TTC549 (cell line): ENCODE measurements around the gene GRIN2A.

Experiments
- FAIRE-seq: peaks from 2 replicates; lab custom pipeline; 2012; peaks lifted over from hg19 to GRCh38; lab: Jason Lieb, UNC

Gene GRIN2A

DNA sequence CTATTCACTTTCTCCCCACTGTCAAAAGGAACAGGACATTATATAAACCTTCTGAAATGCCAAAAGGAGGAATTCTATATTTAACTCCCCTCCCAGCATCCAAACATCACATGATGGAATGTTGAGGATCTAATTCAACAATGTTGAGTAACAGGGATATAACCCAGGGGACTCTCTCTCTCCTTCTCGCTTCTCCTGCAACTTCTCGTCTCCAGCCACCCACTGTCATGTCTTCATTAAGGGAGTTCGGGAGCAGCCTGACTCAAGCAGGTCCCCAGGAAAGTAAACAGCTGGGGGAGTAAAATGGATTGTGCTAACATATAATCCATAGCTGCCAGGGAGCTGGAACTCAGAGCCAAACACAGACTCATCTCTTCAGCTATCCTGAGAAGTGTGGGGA is 51.7 kb downstream of the GRIN2A start:
- no peak for FAIRE-seq

DNA sequence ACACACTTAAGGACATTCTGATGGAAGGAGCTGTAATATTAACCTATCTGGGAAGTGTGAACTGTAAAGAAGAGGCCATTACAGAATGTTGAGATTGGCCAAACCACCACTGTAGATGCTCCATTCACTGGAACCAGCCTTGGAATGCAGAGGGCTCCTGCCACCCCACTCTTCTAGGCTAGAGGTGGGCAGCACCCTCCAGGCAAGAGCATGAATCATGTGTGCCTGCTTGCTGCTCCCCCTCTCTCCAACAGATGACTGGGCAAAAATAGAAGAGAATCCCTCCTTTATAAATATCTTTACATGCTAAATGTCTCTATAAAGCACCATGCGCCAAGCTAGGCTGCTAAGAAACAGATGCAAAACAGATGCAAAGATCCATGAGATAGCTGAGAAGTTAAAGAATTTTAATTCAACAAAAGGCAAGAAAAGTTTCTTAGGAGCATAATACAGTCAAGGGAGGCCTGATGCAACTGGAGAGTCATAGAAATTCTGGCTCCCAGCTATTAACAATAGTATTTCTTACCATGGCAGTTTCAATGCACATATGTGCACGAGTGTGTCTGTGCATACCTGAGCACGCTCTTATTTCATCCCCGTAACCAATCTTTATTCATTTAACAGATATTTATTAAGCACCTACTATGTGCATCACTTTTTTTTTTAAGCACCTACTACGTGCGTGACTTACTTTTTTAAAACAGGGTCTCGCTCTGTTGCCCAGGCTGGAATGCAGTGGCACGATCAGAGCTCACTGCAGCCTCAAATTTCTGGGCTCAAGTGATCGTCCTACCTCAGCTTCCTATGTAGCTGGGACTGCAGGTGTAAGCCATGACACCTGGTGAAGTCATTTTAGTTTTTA is 53.6 kb downstream of the GRIN2A start:
- FAIRE-seq, result no peak

DNA sequence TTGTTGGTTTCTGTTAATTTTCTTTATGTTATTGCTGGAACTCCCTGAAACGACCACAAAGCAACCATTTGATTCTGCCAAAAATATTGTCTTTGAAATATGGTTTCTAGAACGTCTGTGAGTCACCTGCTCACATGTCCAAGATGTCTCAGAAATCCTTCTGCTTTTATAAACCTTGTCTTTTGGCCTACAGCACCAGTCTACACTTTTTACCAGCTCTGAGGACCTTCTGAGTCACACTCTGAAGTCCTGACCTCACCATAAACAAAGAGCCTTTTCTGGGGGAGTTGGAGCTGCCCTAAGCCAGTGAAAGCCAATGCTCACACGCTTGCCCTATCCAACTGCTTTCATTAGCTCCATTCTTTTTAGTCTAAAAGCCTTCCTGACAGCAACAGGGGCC is 55.5 kb downstream of the GRIN2A start:
- no peak for FAIRE-seq

DNA sequence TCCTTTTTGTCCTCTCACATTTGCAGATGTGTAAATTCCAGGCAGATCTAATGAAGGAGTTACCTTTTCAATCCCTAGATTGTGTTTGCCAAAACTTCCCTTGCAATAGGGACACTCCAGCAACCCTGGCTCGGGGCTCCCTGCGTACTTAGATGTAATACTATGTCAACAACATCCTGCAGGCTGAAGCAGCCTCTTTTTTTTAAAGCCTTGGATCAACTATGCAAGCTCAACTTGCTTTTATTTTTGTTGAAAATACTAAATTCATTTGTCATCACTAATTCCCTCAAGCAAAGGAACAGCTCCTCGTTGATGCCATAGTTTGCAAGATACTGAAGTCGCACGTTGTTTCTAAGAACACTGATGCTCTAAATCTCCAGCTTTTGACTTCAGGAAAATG is 59.1 kb downstream of the GRIN2A start:
- no peak for FAIRE-seq

DNA sequence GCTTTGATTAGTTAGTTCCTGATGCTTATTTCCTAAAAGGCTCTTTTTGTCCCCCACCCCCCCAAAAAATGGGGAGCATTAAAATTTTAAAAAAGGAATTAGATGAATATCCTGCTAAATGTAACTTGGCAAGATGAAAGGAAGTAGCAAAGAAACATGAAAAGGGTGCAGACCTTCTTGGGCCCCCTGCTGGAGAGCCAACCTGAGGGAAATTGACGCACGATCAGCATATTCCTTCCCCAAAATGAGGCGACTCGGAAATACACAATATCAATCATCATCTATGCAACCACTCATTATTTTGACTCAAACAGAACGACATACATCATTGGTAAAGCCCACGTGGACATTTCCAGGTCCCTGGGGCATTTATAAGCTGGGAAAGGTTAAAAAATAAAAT is 59.7 kb downstream of the GRIN2A start:
- no peak for FAIRE-seq

DNA sequence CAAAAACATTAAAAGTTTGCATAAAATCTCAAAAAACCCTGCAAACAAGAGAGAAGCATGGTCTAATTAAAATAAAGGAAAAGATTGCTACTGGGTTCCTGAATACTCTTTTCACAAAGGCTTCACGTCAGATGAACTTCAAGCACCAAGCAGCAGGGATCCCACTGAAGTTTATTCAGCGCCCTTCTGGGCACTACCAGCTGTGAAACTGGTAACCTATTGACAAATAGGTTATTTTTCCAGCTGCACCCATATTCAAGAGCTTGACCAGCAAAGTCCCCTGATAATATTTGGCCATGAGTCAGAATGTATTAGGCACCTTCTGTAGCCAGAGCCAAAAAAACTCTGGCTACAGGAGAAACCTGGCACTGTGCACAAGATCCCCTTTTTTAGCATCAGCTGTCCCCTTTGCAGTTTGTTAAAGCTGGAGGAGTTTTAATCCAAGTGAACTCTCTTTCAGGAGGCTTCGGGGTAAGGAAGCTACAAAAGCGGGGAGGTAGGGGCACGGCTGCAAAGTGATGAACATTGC is 60.3 kb downstream of the GRIN2A start:
- FAIRE-seq, result no peak

DNA sequence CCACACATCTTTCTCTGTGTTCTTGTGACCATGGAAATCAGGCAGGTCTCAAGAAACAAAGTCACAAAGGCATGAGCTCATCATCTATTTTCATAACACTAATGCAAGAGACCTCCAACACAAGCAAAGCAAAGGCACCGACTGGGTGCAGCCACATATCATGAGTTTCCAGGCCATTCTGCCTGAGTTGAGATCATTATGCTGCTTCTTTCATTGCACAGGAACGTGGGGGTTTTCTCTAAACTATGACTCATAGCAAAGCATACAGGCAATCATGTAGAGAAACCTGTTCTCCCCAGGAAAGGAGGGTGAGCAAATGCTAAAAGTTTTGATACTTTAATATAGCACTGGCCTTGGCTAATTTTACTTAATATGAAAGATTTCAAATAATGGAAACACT is 60.7 kb downstream of the GRIN2A start:
- FAIRE-seq, result no peak

DNA sequence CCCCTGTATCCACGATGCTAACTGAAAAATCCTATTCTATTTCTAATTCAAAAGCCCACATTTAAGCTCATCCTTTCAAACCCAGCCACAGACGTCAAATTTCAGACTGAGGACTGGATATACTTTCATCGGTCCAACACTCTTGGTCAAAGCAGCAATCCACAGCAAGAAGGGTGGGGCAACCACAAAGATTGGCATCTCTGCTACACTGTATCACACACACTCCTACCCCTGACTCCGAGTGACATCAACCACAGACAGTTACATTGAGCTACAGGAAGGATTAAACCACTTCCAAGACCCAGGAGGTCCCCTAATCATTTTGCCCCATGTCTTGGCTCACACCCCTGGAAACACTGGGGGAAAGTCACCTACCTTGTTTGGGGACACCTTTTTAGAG is 61.3 kb downstream of the GRIN2A start:
- no peak for FAIRE-seq

DNA sequence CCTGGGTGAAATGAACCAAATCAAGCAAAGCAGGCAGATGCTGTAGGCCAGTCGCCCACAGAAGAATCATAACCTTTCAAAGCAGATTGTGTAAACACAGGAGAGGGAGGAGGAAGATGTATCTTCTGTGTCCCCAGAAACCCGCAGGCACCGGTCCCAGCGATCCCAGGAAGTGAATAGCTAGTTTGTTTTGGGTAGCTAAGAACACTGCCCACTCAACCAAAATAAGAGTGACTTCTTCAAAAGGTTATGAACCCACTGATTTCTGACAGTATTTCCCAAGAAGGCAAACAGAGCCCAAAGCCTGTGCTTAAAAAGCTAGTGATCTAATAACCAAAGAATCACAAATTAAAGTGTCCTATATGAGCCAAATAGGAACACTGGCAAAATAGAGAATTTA is 67.8 kb downstream of the GRIN2A start:
- no peak for FAIRE-seq

DNA sequence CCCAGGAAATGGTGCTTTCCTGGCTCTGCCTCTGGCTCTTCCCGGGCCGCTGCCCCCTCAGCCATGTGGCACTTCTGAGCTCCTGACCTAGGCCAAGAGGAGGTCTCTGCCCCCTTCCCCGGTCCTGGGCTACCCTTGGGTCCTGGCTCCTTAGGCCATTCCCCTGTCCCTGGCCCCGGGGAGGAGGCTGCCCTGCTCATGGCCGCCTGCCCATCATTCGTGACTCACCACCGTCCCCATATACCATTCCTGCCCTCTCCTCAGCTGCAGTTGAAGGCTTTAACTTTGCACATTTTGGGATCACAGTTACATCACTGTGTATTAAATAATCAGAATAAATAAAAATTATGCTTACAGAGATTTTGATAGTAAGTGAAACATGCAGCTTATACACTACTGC is 69.0 kb downstream of the GRIN2A start:
- FAIRE-seq, result no peak

DNA sequence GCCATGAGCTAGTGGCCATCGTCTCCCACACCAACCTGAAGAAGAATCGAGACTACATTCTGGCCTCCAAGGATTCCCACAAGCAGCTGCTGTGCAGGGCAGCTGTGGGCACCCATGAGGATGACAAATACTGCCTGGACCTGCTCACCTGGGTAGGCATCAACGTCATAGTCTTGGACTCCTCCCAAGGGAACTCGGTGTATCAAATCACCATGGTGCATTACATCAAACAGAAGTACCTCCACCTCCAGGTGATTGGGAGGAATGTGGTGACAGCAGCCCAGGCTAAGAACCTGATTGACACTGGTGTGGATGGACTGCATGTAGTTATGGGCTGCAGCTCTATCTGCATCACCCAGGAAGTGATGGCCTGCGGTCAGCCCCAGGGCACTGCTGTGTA is 70.2 kb downstream of the GRIN2A start:
- FAIRE-seq, result no peak

DNA sequence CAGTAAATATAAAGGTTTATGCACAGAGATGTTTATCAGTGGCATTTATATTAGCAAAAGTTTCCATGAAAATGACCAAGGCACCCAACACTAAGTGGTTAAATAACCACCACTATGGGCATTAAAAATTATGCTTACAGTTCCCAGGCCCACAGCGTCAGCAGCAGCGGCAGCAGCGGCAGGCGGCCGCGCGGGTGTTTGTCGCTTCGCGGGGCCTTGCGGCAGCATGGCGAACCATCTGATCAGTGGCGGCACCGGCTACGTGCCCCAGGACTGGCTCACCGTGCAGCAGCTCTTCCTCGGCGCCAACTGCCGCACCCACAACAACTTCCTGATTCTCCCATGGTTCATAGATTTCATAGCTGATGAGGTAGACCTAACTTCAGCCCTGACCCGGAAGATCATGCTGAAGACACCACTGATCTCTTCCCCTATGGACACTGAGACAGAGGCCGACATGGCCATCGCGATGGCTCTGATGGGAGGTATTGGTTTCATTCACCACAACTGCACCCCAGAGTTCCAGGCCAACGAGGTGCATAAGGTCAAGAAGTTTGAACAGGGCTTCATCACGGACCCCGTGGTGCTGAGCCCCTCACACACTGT is 71.0 kb downstream of the GRIN2A start:
- no peak for FAIRE-seq

DNA sequence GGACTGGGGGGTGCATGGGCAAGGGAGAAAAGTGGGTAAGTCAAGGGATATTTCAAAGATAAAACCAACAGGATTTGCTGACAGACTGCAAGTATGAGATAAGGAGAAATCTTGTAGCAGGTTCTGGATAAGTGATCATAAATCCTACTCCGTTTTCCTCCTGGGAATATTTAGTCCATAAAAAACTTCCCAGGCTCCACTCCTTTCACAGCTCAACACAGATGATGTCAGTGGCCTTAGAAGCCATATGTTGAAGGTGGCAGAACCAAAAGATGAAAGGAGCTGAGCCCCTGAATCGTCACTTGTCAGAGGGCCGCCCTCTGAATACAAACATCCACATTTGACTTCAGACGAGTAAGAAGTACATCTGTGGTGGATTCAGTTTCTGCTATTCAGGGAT is 71.7 kb downstream of the GRIN2A start:
- FAIRE-seq, result no peak

DNA sequence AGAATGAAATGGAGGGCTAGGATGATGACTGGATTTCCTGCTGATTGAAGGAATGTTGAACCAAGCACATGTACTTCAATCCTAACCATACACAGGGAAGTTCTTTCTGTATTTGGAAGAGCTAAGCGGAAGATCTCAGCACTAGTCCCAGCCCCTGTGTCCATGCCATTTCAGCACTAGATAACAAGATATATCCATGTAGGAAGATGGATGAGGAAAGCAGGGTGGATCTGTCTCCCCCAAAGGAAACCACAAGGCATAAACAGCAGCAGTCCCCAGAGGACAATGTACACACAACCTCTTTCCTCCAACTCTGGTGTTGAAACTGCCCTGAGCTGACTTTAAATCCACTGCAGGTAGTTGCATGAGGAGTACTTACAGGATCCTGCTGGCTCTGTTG is 75.1 kb downstream of the GRIN2A start:
- no peak for FAIRE-seq

DNA sequence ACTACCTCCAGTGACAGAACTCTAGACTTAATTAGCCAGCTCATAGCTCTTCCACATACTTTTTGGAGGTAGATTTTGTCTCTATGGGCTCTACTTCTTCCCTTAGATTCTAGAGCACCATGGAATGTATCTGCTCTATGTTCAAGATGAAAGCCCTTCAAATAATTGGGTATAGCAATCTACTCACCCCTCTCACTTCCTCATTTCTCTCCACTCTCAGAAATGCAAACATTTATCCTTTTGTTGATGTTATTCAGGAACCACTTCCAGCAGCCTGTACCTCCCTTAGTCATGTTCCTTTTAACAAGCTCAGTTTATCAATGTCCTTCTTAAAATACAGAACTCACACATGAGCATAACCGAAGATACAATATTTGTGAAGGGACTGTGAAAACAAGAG is 78.5 kb downstream of the GRIN2A start:
- FAIRE-seq, result no peak

DNA sequence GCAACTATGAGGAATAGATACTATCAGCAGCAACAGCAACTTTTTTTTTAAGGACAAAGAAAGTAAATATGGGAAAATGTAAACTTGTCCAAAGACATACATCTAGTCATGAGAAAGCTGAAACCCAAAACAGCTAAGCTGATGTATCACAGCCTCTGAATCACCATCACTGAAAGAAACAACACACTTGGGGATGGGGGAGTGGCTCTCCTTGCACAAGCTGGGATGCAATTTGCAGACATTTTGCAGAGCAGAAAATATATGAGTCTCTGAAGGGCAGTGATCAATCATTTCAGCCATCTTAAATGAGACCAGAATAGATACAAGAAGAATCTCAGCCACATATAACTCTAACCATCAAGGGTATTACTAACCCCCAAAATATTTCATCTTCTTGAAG is 79.1 kb downstream of the GRIN2A start:
- FAIRE-seq, result no peak

DNA sequence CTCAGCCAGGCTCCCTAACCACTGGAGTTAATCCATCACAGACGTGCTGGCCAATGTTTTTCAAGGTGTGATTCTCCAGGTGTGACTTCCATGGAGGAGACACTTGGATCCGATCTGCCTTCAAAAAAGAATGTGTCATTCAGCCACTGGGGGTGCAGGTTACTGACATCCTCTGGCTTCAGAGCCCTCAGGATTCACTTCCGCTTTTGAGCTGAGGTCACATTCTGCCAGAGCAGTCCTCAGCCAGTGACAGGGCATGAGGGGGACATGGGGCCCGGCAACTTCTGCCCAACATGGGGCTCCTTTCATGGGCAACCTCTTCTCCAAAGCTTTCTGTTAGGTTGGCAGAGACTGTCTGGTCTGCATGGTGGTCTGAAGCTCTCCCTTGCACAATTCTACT is 81.4 kb downstream of the GRIN2A start:
- no peak for FAIRE-seq

DNA sequence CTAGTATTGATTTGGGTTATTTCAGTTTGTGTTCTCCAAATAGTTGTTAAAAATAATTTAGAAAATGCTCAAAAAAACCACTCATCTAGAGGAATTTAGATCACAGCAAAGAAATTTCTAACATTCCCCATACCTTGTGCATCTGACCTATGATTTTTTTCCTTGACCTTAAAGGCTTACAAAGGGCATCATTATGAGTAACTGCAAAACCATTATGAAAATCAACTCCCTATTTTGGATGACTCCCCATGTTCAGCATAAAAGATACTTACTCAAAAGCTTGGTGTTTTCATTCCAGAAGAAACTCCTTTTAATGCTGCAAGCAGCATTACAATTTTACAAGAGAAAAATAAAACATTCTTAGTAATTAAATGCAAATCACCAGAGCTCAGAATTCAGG is 83.2 kb downstream of the GRIN2A start:
- no peak for FAIRE-seq

DNA sequence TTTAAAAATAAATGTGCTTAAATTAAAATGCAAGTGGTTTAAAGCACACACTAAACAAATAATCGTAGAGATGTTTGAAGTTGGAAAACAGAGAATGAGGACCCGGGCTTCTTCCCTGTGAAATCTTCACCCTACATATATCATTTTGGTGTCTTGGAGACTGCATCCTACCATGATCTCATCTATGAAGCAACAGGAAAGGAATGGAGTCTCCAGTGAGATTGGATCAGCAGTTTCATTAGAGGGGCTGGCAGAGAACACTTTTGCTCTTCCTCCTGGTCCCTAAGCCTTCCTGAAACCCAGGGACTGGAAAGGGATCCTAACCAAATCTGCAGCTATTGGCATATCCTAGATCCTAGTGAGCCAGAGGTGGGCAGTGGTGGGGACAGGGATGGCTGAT is 85.0 kb downstream of the GRIN2A start:
- no peak for FAIRE-seq

DNA sequence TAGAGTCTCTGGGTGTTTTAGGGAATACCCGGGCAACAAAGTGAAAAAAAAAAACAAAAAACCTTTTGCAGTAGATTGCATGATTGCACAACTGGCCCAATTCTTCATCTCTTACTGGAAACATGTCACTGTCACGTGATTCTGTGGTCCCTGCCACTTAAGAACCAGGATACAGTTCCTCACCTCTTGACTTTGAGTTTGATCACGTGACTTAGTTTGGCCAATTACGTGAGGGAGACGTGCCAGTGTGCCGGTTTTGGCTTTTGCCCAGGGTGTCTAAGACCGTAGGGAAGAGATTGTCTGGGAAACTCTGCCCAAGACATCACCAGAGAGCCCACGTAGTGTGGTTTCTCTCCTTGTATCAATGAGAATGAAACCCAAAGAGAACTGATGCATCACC is 88.7 kb downstream of the GRIN2A start:
- FAIRE-seq, result no peak

DNA sequence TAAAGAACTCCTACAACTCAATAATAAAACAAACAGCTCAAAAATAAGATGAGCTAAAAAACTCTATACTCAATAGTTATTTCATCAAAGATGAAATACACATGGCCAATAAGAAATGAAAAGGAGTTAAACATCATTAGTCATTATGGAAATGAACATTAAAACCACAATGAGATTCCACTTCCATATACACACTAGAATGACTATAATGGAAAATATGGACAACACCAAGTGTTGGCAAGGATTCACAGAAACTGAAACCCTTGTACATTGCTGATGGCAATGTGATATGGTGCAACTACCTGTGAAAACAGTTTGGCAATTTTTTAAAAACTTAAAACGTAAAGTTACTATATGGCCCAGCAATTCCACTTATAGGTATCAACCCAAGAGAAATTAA is 91.4 kb downstream of the GRIN2A start:
- FAIRE-seq, result no peak

DNA sequence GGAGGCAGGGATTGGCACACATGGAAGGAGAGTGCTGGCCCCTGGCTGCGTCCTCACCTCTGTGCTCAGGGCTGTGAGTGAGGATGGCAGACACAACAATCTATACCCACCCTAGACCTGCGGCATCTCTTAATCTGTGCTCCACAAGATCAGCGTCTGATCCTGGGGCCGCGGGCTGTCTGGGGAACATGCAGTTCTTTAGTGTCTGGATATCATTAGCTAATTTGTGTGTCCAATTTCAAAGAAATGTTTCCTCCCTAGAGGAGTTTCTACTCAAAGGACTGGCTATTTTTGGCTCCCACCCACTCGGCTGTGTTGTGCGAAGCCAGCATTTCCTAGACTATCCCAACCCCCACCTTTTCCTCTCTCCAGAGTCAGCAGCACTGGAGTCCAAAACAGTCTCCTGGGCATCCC is 93.8 kb downstream of the GRIN2A start:
- FAIRE-seq, result no peak

DNA sequence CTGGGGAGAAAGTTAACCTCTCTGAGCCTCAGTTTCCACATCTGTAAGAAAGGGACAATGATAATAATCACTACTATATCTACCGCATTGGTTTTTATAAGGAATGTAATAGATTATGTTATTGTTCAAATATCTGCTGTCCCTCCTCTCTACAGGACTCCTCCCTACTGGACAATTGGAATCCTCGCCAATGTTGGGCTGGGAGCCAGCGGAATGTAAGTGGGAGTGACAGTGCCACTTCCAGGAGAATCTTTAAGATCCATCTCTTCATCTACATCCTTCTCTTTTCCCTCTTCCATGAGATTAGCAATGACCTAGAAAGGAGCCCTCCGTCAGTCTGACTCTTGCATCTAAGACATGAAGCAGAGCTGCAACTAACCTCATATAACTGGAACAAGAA is 95.1 kb downstream of the GRIN2A start:
- FAIRE-seq, result no peak

DNA sequence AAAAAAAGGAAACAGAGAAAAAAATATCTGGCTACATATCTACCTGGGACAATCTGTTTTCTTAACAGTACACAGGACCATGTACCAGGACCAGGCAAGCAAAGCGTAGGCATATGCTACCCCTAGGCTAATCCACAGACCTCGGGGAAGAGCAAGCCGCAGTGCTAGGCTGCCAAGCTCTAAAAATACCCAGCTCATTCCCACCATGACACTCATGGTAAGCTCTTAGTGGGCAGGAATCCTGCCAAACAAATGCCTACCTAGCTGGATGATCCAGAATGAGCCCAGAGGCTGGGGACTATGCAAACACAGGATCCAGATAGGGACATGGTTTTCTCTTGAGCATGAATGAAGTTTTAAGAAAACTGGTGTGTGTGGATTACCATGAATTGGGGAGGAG is 95.6 kb downstream of the GRIN2A start:
- no peak for FAIRE-seq
